Lung (tissue), 12 donors: ENCODE measurements around the gene ATG5. TPM values are rescaled to one million over a fixed set of nuclear protein-coding genes. Genes with fewer than 3 reads are reported as not detected.

Experiments
- ATAC-seq: fragments of 200-7000 bp; cut with Tn5 transposase; one replicate; pipeline ENCODE4 v1.9.1; 2020; ENCODE audit warnings: moderate number of reproducible peaks; ENCODE audit not compliant: insufficient read depth, low FRiP score
- DNase-seq, 3 donors: peaks; one replicate each; pipeline ENCODE4 v3.0.0-alpha.2; 2013 to 2017
- H3K27ac ChIP-seq, 2 donors: one replicate each; pipeline ENCODE4 v1.5.1; 2013; ENCODE audit warnings: mild to moderate bottlenecking in 2 of 2, moderate library complexity in 2 of 2, control low read depth in 1 of 2, inconsistent platforms in 1 of 2, low read depth in 1 of 2, low read length in 1 of 2
- H3K27me3 ChIP-seq, 3 donors: one replicate each; pipeline ENCODE4 v1.5.1; 2013; ENCODE audit warnings: low read length in 2 of 3; ENCODE audit not compliant: control insufficient read depth in 3 of 3, insufficient read depth in 3 of 3
- H3K36me3 ChIP-seq, 4 donors: one replicate each; pipeline ENCODE4 v1.5.1; 2013; ENCODE audit warnings: low read length in 4 of 4, mild to moderate bottlenecking in 1 of 4, moderate library complexity in 1 of 4; ENCODE audit not compliant: control insufficient read depth in 4 of 4, insufficient read depth in 4 of 4
- H3K4me1 ChIP-seq, 5 donors: one replicate each; pipeline ENCODE4 v1.5.1; 2013; ENCODE audit warnings: low read length in 5 of 5, mild to moderate bottlenecking in 2 of 5, moderate library complexity in 1 of 5; ENCODE audit not compliant: control insufficient read depth in 5 of 5, insufficient read depth in 5 of 5
- H3K4me3 ChIP-seq: one replicate; pipeline ENCODE4 v1.5.1; 2013; ENCODE audit warnings: mild to moderate bottlenecking, control low read depth, moderate library complexity
- H3K9ac ChIP-seq, 2 donors: one replicate each; pipeline ENCODE4 v1.5.1; 2013; ENCODE audit warnings: low read length in 2 of 2, control low read depth in 1 of 2; ENCODE audit not compliant: insufficient read depth in 1 of 2
- H3K9me3 ChIP-seq, 4 donors: one replicate each; pipeline ENCODE4 v1.5.1; 2013; ENCODE audit warnings: low read length in 3 of 4, mild to moderate bottlenecking in 1 of 4, moderate library complexity in 1 of 4; ENCODE audit not compliant: control insufficient read depth in 4 of 4, insufficient read depth in 3 of 4
- WGBS, 2 donors: extraction: QIAGEN DNeasy Blood & Tissue Kit; methylation state at CpG; one replicate each; pipeline ENCODE4 v1.1.7; 2013; 5-methylcytosine and 5-hydroxymethylcytosine counted together
- polyA plus RNA-seq, 2 donors: library from polyadenylated mRNA; stranded (reverse); fragments of 200-250 nt; gene quantifications; one replicate each; pipeline ENCODE4 v1.2.1, GENCODE V29; 2013
- total RNA-seq, 2 donors: library from RNA; depleted of rRNA in 1 of 2; stranded (reverse); fragments of >200 nt in 1 of 2; gene quantifications; one replicate each; pipeline ENCODE4 v1.2.1, GENCODE V29; 2014 to 2021
- TF ChIP-seq, protein P1 (sequence below): IDR thresholded peaks from 2 replicates; pipeline ENCODE4 v1.5.1; 2012; ENCODE audit warnings: mild to moderate bottlenecking; ENCODE audit errors: control extremely low read depth, extremely low read depth
- donor health status: control.
- donor health status: control.
- donor health status: Bipolar disorder and iron deficiency.
- donor health status: healthy.
- donor health status: DM: yes; HTN: yes; CAD: no.

The ATG5 gene
- total and polyA plus RNA-seq, 4 donors, result 15.0 to 54.2 (median 22.3) TPM

DNA sequence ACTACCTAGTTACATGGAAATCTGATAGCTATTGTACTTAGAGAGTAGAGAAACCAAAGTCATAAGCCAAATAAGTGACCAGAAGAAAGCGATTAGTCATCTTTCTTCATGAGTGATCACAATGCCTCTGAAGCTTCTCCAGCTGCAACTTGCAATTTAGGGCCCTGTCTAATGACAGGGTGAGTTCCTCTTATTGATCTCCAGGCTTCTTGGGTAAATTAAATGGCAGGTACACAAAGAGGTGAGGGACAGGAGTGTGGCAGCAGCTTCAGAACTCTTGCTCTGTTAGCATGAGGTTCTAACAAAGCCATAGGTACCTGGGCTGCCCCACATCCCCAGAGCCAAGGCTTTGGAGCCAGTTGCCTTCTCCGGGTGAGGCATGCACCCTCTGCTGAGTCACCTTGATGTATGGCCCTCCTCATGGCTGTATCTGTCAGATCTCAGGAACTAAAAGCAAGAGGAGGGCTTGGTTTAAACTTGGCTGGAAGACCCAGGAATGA, 178.7 kb downstream of the ATG5 start:
- Histone ChIP-seq H3K4me1 (no peaks in the 10 kb centered on the region), H3K9me3 (no peaks in the 10 kb centered on the region), H3K9ac (no peak overlapping the region), H3K4me3 (no peak overlapping the region), H3K27me3 (peaks cover 0 to 9% (median 0%) of the 10 kb centered on the region in 3 donors), H3K27ac (no peak overlapping the region), H3K36me3 (no peaks in the 10 kb centered on the region)
- TF ChIP-seq, protein P1, sequence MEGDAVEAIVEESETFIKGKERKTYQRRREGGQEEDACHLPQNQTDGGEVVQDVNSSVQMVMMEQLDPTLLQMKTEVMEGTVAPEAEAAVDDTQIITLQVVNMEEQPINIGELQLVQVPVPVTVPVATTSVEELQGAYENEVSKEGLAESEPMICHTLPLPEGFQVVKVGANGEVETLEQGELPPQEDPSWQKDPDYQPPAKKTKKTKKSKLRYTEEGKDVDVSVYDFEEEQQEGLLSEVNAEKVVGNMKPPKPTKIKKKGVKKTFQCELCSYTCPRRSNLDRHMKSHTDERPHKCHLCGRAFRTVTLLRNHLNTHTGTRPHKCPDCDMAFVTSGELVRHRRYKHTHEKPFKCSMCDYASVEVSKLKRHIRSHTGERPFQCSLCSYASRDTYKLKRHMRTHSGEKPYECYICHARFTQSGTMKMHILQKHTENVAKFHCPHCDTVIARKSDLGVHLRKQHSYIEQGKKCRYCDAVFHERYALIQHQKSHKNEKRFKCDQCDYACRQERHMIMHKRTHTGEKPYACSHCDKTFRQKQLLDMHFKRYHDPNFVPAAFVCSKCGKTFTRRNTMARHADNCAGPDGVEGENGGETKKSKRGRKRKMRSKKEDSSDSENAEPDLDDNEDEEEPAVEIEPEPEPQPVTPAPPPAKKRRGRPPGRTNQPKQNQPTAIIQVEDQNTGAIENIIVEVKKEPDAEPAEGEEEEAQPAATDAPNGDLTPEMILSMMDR, result no peak
- DNase-seq, result no peak
- ATAC-seq, result no peak
- WGBS, 2 donors, result 85 to 87% methylated on average over 2 of the region's 2 CpGs

DNA sequence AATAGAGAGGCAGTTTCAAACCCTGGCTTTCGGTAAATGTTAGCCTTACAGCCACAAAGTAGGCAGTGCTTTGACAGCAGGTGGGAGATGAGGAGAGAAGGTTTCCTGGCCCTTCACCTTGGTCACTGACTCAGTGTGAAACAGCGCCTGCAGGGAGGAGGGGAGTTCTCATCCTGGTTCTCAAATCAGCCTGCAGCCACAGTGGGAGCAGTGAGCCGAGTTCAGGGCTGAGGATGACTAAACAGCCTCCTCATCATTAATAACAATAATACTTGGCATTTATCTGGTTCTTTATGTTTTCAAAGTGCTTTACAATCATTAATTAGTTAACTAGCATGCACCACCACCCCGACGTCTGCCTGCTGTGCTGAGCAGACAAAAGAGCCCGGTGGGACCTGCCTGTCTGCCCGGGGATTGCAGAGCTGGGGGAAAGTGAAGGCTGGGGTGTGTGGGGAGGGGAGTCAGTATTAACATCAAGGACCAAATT, 179.8 kb downstream of the ATG5 start:
- DNase-seq (no peak), ATAC-seq (no peak)
- no peaks in the 10 kb centered on the region for H3K4me1 ChIP-seq
- 64 to 75% methylated on average over 7 of the region's 7 CpGs for WGBS, 2 donors
- no peak overlapping the region for H3K4me3 ChIP-seq
- H3K27ac ChIP-seq, result no peak overlapping the region
- H3K36me3 ChIP-seq, result no peaks in the 10 kb centered on the region
- TF ChIP-seq, protein P1, result no peak
- peaks cover 0 to 9% (median 0%) of the 10 kb centered on the region in 3 donors for H3K27me3 ChIP-seq
- H3K9me3 ChIP-seq, result no peaks in the 10 kb centered on the region
- H3K9ac ChIP-seq, result no peak overlapping the region

DNA sequence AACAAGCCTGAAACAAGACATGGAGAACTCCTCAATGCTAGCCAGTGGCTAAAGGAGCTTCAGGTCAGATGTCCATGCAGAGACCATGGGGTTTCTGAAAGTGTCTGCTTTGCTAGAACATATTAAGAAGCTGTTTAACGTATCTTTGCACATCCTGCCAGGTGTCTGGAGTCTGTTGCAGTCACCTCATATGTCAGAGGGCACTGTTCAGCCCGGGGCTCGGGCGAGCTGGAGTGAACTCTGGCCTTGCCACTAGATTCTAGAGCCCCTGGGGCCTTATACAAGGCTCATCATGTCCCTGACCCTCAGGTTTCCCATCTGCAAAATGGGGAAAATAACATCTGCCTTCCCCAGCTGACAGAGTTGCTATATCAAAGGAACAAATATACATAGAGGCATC, 180.4 kb downstream of the ATG5 start:
- Histone ChIP-seq H3K36me3 (no peaks in the 10 kb centered on the region), H3K4me1 (no peaks in the 10 kb centered on the region), H3K27me3 (peaks cover 0 to 9% (median 0%) of the 10 kb centered on the region in 3 donors), H3K9me3 (no peaks in the 10 kb centered on the region), H3K27ac (no peak overlapping the region), H3K9ac (no peak overlapping the region), H3K4me3 (no peak overlapping the region)
- 79 to 83% methylated on average over 4 of the region's 4 CpGs for WGBS, 2 donors
- ATAC-seq (no peak), DNase-seq (no peak)
- TF ChIP-seq, protein P1, result no peak

DNA sequence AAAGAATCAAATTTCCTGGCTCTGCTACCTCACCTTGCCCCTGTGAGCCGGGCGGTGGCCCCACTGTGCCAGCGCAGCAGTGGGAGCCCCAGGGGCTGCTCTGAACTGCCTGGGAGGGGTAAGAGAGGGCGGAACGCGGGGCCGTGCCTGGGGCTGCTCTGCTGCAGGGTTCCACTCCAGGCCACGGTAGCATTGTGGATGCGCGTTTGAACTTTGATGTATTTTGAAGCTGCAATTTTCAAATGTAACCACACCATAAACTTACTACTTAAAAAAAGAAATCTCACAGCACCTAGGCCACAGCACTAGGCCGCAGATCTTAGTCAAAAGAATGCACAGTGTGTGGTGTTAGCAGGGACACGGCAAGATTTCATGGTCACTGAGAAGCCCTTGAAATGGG, 181.9 kb downstream of the ATG5 start:
- Histone ChIP-seq H3K27ac (no peak overlapping the region), H3K36me3 (no peaks in the 10 kb centered on the region), H3K27me3 (peaks cover 0 to 9% (median 0%) of the 10 kb centered on the region in 3 donors), H3K4me1 (no peaks in the 10 kb centered on the region), H3K9me3 (no peaks in the 10 kb centered on the region), H3K9ac (no peak overlapping the region), H3K4me3 (no peak overlapping the region)
- ATAC-seq (no peak), DNase-seq (no peak)
- TF ChIP-seq, protein P1, result no peak
- 92 to 96% methylated on average over 12 of the region's 12 CpGs for WGBS, 2 donors
